Kidney (tissue), 14 donors: Measurements from ENCODE around the gene CILP2. TPM values are rescaled to one million over a fixed set of nuclear protein-coding genes. Genes with fewer than 3 reads are reported as not detected.
A peak's percentile ranks its signal among the peaks of the same experiment; 100 is the strongest.

Experiments
- DNase-seq, 5 donors: peaks; one replicate each; pipeline ENCODE4 v3.0.0-alpha.2; 2013 to 2020
- FAIRE-seq: peaks from 2 replicates; lab custom pipeline; 2012; peaks lifted over from hg19 to GRCh38; lab: Jason Lieb, UNC
- H3K27ac ChIP-seq, 2 donors: one replicate each; pipeline ENCODE4 v1.7.0; 2013; ENCODE audit warnings: low read depth in 2 of 2, low read length in 2 of 2, inconsistent platforms in 1 of 2
- H3K27me3 ChIP-seq: one replicate; pipeline ENCODE4 v1.7.1; 2013; ENCODE audit warnings: low read length, inconsistent platforms; ENCODE audit not compliant: control insufficient read depth, insufficient read depth
- H3K36me3 ChIP-seq, 3 donors: one replicate each; pipeline versions ENCODE4 v1.7.0 to v1.7.1; 2013; ENCODE audit warnings: low read length in 3 of 3, control low read depth in 1 of 3, inconsistent platforms in 1 of 3; ENCODE audit not compliant: insufficient read depth in 3 of 3, control insufficient read depth in 2 of 3
- H3K4me1 ChIP-seq, 3 donors: one replicate each; pipeline versions ENCODE4 v1.7.0 to v1.7.1; 2013; ENCODE audit warnings: low read length in 3 of 3, inconsistent platforms in 1 of 3, low read depth in 1 of 3; ENCODE audit not compliant: control insufficient read depth in 2 of 3, insufficient read depth in 2 of 3
- H3K4me3 ChIP-seq, 3 donors: one replicate each; pipeline versions ENCODE4 v1.7.0 to v1.8.1; 2013; ENCODE audit warnings: low read length in 3 of 3, control low read depth in 1 of 3, inconsistent platforms in 1 of 3
- H3K9ac ChIP-seq, 3 donors: one replicate each; pipeline versions ENCODE4 v1.7.0 to v1.7.1; 2013; ENCODE audit warnings: low read length in 3 of 3, control low read depth in 1 of 3, inconsistent platforms in 1 of 3
- H3K9me3 ChIP-seq, 3 donors: one replicate each; pipeline versions ENCODE4 v1.7.0 to v1.7.1; 2013; ENCODE audit warnings: low read length in 3 of 3, control low read depth in 1 of 3, inconsistent platforms in 1 of 3; ENCODE audit not compliant: control insufficient read depth in 2 of 3, insufficient read depth in 1 of 3
- intact Hi-C: fragments of 100-400 bp; cut with DNase I; formaldehyde crosslinking; loops from one replicate; pipeline ENCODE4 v1.11.1; 2022
- polyA plus RNA-seq: library from polyadenylated mRNA; stranded (reverse); fragments of 350-450 nt; fragmentation: Illumina TruSeq; extraction: RNeasy Lipid Tissue Mini Kit (QIAGEN cat#74804); gene quantifications from one replicate; pipeline ENCODE4 v1.2.3, GENCODE V29; 2014; ENCODE audit warnings: low read depth, low replicate concordance; ENCODE audit not compliant: insufficient read depth
- total RNA-seq: library from RNA; stranded (reverse); fragmentation: NEBNext Ultra II Directional; extraction: Animal tissue kit (Norgen Biotek cat#: 25700); gene quantifications from one replicate; pipeline ENCODE4 v1.2.1, GENCODE V29; 2021
- TF ChIP-seq, protein P1 (sequence below): IDR thresholded peaks from 3 replicates; pipeline ENCODE4 v1.5.1; 2012; ENCODE audit warnings: mild to moderate bottlenecking, moderate library complexity, borderline replicate concordance; ENCODE audit not compliant: insufficient read depth; ENCODE audit errors: extremely low read depth
- donor health status: control.
- donor health status: control.
- donor health status: control.
- donor health status: control.
- donor health status: control.
- donor health status: DM: yes; HTN: yes; CAD: no.
- donor health status: Normal renal cell carcinoma (clear cell type).

Gene CILP2
- total and polyA plus RNA-seq, 2 donors from 2014 or later: 0.41 TPM; not detected in 1

DNA sequence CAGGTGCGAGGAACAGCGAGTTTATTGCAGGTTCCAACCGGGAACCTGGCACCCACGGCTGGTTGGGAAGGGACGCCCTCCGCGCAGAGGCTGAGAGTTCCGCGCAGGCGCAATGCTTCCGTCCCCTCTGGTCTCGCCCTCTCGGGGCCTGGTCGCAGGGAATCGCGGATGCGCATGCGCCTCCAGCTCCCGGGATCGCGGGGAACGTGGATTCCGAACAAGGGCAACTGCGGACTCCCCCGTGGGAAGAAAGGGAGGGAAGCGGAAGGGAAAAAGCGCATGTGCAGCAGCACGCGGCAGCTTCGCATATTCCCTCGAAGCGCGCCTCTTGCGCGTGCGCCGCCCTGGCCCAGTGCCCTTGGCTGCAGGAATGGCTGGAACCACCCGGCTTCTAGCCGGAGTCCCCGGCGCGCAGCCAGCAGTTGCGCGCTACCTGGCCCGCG lies 23.8 kb upstream of the CILP2 start:
- Histone ChIP-seq H3K4me3 (peak overlapping the region in 1 of 3 donors; percentile 35), H3K4me1 (peaks cover 0 to 9% (median 6%) of the 10 kb centered on the region in 3 donors), H3K9ac (no peak overlapping the region), H3K9me3 (no peaks in the 10 kb centered on the region), H3K27ac (no peak overlapping the region), H3K27me3 (no peaks in the 10 kb centered on the region), H3K36me3 (peaks cover 0 to 2% (median 0%) of the 10 kb centered on the region in 3 donors)
- FAIRE-seq: no peak
- TF ChIP-seq, protein P1, sequence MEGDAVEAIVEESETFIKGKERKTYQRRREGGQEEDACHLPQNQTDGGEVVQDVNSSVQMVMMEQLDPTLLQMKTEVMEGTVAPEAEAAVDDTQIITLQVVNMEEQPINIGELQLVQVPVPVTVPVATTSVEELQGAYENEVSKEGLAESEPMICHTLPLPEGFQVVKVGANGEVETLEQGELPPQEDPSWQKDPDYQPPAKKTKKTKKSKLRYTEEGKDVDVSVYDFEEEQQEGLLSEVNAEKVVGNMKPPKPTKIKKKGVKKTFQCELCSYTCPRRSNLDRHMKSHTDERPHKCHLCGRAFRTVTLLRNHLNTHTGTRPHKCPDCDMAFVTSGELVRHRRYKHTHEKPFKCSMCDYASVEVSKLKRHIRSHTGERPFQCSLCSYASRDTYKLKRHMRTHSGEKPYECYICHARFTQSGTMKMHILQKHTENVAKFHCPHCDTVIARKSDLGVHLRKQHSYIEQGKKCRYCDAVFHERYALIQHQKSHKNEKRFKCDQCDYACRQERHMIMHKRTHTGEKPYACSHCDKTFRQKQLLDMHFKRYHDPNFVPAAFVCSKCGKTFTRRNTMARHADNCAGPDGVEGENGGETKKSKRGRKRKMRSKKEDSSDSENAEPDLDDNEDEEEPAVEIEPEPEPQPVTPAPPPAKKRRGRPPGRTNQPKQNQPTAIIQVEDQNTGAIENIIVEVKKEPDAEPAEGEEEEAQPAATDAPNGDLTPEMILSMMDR: no peak
- intact Hi-C loops: no loop called here
- peak; percentile 76 to 93 (median 91) for DNase-seq

GRCh38 chr19:19514881-19515641 lies 23.0 kb upstream of the CILP2 start, which contains the start of gene TSSK6:
Gene TSSK6 (minus strand): TSS chr19:19515548. CDS start chr19:19515427, 121 bp downstream.
- Histone ChIP-seq H3K27ac (peak within 1 kb of the TSS; percentile 32 to 83), H3K4me1 (peaks cover 0 to 9% (median 8%) of the 10 kb centered on the region in 3 donors), H3K4me3 (peak within 1 kb of the TSS; percentile 95 to 97 (median 95)), H3K36me3 (peaks cover 0 to 5% (median 2%) of the 10 kb centered on the region in 3 donors), H3K27me3 (no peaks in the 10 kb centered on the region), H3K9me3 (no peaks in the 10 kb centered on the region), H3K9ac (peak within 1 kb of the TSS; percentile 90 to 99 (median 92))
- intact Hi-C loops: no loop called here
- no peak for FAIRE-seq
- TF ChIP-seq, protein P1: no peak
- DNase-seq: peak in 2 of 5 donors; percentile 76 to 85

DNA sequence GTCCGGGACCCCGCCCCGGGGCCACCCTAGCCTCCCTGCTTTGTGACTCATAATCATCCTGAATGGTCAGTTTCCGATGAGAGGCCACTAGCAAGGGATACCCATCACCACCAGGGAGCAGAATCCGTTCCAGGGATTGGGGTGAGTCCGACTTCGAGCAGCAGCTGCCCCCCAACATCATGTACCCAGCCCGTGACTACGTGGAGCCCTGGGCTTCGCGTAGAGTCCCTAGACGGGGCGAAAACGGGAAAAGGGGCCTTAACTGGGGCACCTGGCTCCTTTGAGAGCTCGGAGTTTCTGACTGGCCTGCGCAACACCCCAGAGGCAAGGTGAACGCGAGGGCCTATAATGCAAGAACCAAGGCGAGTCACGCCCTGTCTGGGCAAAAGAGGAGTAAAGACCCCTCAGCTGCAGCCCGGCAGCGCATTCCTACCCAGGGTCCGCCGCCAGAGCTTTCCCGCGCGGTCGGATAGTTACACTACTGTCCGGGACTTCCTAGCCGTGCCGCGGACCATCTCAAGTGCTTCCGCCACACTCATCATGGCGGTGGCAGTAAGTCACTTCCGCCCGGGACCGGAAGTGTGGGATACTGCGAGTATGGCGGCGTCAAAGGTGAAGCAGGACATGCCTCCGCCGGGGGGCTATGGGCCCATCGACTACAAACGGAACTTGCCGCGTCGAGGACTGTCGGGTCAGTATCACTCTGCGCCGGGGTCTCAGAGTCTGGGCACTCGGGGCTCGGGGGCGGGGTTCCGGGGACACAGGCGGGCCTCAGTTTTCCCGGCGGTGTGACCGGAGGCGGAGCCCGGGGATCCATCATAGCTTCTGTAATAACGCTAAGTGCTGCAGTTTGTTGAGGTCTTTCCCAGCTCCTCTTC lies 22.2 kb upstream of the CILP2 start, which contains the start of gene NDUFA13:
Gene NDUFA13, plus strand, starts transcription at position 584 of the 878 bp plus-strand sequence. Its CDS starts 14 bp downstream, at position 598.
- Histone ChIP-seq H3K36me3 (peaks cover 0 to 5% (median 2%) of the 10 kb centered on the region in 3 donors), H3K4me3 (peak within 1 kb of the TSS; percentile 95 to 97 (median 95)), H3K9me3 (no peaks in the 10 kb centered on the region), H3K27ac (peak within 1 kb of the TSS; percentile 32 to 83), H3K9ac (peak within 1 kb of the TSS; percentile 90 to 99 (median 92)), H3K27me3 (no peaks in the 10 kb centered on the region), H3K4me1 (peaks cover 0 to 9% (median 8%) of the 10 kb centered on the region in 3 donors)
- intact Hi-C loops: no loop called here
- TF ChIP-seq, protein P1: no peak
- DNase-seq (peak; percentile 95 to 98 (median 96)), FAIRE-seq (no peak)
